ENCODE data around the gene FBRSL1.
A peak's percentile ranks its signal among the peaks of the same experiment; 100 is the strongest.

The FBRSL1 gene

GRCh38 chr12:132488127-132489077 lies 1.5 kb upstream of the FBRSL1 start:
- Mint-ChIP-seq H3K4me3 (peak overlapping the region; percentile 79), H3K27ac (peak overlapping the region; percentile 97), H3K27me3 (no peaks in the 10 kb centered on the region), H3K9me3 (no peaks in the 10 kb centered on the region), H3K4me1 (peaks cover 53% of the 10 kb centered on the region), H3K36me3 (peaks cover 9% of the 10 kb centered on the region)
- CTCF ChIA-PET: interaction anchor here (0.6 kb wide), 1 partner anchor 58 kb away, joined by 3 read pairs; no protein-coding TSS in a partner anchor
- DNase-seq: peak; percentile 78

- peaks cover 56% of the 10 kb centered on the region for H3K4me1 Mint-ChIP-seq
- H3K36me3 Mint-ChIP-seq: peaks cover 9% of the 10 kb centered on the region
- peak overlapping the region; percentile 97 for H3K27ac Mint-ChIP-seq
- no peaks in the 10 kb centered on the region for H3K9me3 Mint-ChIP-seq
- CTCF ChIA-PET: no interaction called here
- no peaks in the 10 kb centered on the region for H3K27me3 Mint-ChIP-seq
- peak; percentile 79 for DNase-seq
- peak overlapping the region; percentile 79 for H3K4me3 Mint-ChIP-seq
Observed at GRCh38 chr12:132489078-132489601, 811 bp upstream of the FBRSL1 start.

- peak; percentile 41 for DNase-seq
- Mint-ChIP-seq H3K4me3 (peak overlapping the region; percentile 88), H3K27ac (peak overlapping the region; percentile 85), H3K9me3 (no peaks in the 10 kb centered on the region), H3K36me3 (peaks cover 9% of the 10 kb centered on the region), H3K4me1 (peaks cover 56% of the 10 kb centered on the region), H3K27me3 (no peaks in the 10 kb centered on the region)
- CTCF ChIA-PET: no interaction called here
Observed at GRCh38 chr12:132490422-132491137, 629 bp downstream of the FBRSL1 start.

- Mint-ChIP-seq H3K27me3 (no peaks in the 10 kb centered on the region), H3K9me3 (no peaks in the 10 kb centered on the region), H3K27ac (peak overlapping the region; percentile 85), H3K4me1 (peaks cover 51% of the 10 kb centered on the region), H3K4me3 (peak overlapping the region; percentile 88), H3K36me3 (peaks cover 9% of the 10 kb centered on the region)
- no peak for DNase-seq
- CTCF ChIA-PET: interaction anchor here (0.6 kb wide), 1 partner anchor 120 kb away, joined by 3 read pairs; no protein-coding TSS in a partner anchor
Observed at GRCh38 chr12:132491138-132491663, 1.2 kb downstream of the FBRSL1 start.

DNA sequence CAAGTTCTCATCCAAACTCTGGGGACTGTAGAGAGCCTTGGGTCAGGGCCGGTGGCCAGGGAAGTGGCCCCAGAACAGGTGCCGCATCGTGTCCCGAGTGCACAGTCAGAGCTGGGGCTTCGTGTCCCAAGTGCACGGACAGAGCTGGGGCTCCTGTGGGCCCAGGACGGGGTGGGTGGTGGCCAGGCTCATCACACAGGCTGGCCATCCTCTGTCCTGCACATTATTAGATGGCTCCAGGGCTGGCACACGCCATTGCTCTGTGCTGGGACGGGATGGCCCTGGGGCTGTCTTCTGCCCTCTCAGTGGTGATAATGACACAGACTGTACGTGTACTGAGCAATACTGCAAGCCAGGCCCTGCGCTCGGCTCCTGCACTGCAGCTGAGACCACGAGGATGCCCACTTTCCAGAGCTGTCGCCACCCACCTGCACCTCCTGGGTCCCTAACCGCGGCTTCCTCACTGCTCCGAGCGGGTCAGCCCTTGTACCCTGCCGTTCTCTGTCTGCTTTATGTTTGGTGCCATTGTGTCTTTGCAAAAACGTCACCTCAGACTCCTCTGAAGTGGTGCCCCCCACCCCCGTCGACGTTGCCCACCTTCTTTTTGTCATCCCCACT lies 1.9 kb downstream of the FBRSL1 start:
- CTCF ChIA-PET: interaction anchor here (0.6 to 1.3 kb wide), 3 partner anchors 13 to 121 kb away, joined by 3 read pairs; no protein-coding TSS in a partner anchor
- H3K9me3 Mint-ChIP-seq: no peaks in the 10 kb centered on the region
- H3K27ac Mint-ChIP-seq: peak overlapping the region; percentile 6
- H3K4me3 Mint-ChIP-seq: peak overlapping the region; percentile 88
- no peaks in the 10 kb centered on the region for H3K27me3 Mint-ChIP-seq
- DNase-seq: no peak
- peaks cover 50% of the 10 kb centered on the region for H3K4me1 Mint-ChIP-seq
- peaks cover 9% of the 10 kb centered on the region for H3K36me3 Mint-ChIP-seq

GRCh38 chr12:132492522-132492921 lies 2.6 kb downstream of the FBRSL1 start:
- Mint-ChIP-seq H3K27ac (no peak overlapping the region), H3K9me3 (no peaks in the 10 kb centered on the region), H3K36me3 (peaks cover 9% of the 10 kb centered on the region), H3K27me3 (no peaks in the 10 kb centered on the region), H3K4me3 (peak overlapping the region; percentile 88), H3K4me1 (peaks cover 44% of the 10 kb centered on the region)
- no peak for DNase-seq
- CTCF ChIA-PET: interaction anchor here (1.3 kb wide), 2 partner anchors 12 to 31 kb away, joined by 3 read pairs; no protein-coding TSS in a partner anchor

DNA sequence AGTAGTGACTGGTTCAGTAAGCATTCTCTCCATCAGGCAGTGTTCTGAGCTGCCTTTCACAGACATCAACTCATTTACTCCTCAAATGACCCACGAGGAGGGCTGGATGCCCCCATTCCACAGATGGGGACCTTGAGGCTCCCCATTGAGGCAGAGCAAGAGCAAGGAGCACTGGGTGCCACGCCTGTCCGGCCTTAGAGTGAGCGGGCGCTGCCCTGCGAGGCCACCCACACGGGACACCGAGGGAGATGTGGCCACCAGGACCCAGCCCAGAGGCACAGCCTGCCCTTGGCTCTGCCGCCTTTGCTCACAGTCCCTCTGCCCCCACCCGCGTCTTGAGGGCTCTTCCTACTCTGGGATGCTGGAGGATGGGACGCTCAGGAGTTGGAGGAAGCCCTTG lies 3.0 kb downstream of the FBRSL1 start:
- Mint-ChIP-seq H3K9me3 (no peaks in the 10 kb centered on the region), H3K4me1 (peaks cover 40% of the 10 kb centered on the region), H3K4me3 (no peak overlapping the region), H3K27me3 (no peaks in the 10 kb centered on the region), H3K27ac (no peak overlapping the region), H3K36me3 (peaks cover 9% of the 10 kb centered on the region)
- CTCF ChIA-PET: interaction anchor here (1.3 kb wide), 2 partner anchors 12 to 30 kb away, joined by 3 read pairs; no protein-coding TSS in a partner anchor
- no peak for DNase-seq

- no peak overlapping the region for H3K4me3 Mint-ChIP-seq
- H3K4me1 Mint-ChIP-seq: peaks cover 33% of the 10 kb centered on the region
Observed at GRCh38 chr12:132493482-132494178, 3.7 kb downstream of the FBRSL1 start.

GRCh38 chr12:132494294-132495164 lies 4.6 kb downstream of the FBRSL1 start:
- DNase-seq: no peak
- H3K4me1 Mint-ChIP-seq: peaks cover 30% of the 10 kb centered on the region
- H3K36me3 Mint-ChIP-seq: peaks cover 9% of the 10 kb centered on the region
- H3K4me3 Mint-ChIP-seq: no peak overlapping the region
- no peaks in the 10 kb centered on the region for H3K9me3 Mint-ChIP-seq
- no peak overlapping the region for H3K27ac Mint-ChIP-seq
- CTCF ChIA-PET: no interaction called here
- H3K27me3 Mint-ChIP-seq: no peaks in the 10 kb centered on the region

More at GRCh38 chr12:132493482-132494178, 3.7 kb downstream of the FBRSL1 start:
- no peak overlapping the region for H3K27ac Mint-ChIP-seq
- no peaks in the 10 kb centered on the region for H3K27me3 Mint-ChIP-seq
- no peak for DNase-seq
- CTCF ChIA-PET: no interaction called here
- peaks cover 9% of the 10 kb centered on the region for H3K36me3 Mint-ChIP-seq
- H3K9me3 Mint-ChIP-seq: no peaks in the 10 kb centered on the region

- CTCF ChIA-PET: no interaction called here
- no peak overlapping the region for H3K4me3 Mint-ChIP-seq
- H3K27ac Mint-ChIP-seq: no peak overlapping the region
- H3K36me3 Mint-ChIP-seq: peaks cover 9% of the 10 kb centered on the region
- H3K9me3 Mint-ChIP-seq: no peaks in the 10 kb centered on the region
- H3K4me1 Mint-ChIP-seq: peaks cover 30% of the 10 kb centered on the region
- no peaks in the 10 kb centered on the region for H3K27me3 Mint-ChIP-seq
- DNase-seq: no peak
Observed at GRCh38 chr12:132495165-132495544, 5.2 kb downstream of the FBRSL1 start.

DNA sequence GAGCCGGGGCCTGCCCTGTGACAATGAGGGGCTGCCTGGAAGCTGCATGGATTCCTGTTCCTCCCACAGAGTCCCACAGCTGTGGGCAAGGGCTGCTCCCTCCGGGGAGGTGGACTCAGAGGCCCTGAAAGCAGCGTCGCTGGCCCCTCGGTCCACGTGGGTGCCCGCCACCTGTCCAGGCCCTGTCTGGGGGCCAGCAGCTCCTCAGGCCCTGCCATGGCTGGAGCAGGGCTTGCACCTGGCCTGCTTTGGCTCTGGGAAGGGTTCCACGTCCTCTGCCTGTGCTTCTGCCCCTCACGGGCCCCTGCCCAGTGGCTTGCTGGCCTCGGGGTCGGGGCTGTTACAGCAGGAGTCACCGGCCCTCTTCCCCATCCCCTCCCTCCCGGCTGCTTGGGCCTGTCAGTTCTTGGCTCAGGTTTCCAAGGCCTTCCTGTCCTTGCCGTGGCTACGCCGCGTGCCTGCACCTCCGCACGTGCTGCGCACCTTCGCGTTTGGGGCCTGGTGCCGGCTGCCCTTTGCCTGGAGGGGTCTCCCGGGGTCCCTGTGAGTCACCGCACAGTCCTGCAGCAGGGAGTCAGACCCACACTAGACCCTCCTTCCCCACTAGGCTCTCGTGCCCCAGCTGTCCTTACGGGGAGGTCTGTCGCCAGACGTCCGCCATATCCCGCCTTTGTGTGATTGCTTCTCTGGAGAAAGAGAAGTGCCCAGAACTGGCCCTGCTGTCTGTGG lies 5.8 kb downstream of the FBRSL1 start:
- Mint-ChIP-seq H3K4me1 (peaks cover 30% of the 10 kb centered on the region), H3K27ac (no peak overlapping the region), H3K9me3 (no peaks in the 10 kb centered on the region), H3K4me3 (no peak overlapping the region), H3K36me3 (peaks cover 9% of the 10 kb centered on the region), H3K27me3 (no peaks in the 10 kb centered on the region)
- no peak for DNase-seq
- CTCF ChIA-PET: no interaction called here

DNA sequence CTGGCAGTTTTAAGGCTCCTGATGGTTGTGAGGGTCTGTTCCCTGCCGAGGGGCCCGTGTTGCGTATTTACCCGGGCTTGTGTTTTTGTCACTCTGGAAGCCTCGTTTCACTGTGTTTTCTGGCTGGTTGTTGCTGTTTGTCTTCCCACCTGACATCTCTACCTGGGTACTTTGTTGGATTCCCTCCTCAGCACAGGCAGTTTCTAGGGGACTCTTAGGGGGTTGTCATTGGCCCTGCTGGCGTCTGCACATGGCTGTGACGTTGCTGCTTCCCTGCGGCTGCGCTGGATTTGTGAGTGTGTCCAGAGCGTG lies 6.4 kb downstream of the FBRSL1 start:
- no peak for DNase-seq
- H3K4me1 Mint-ChIP-seq: peaks cover 27% of the 10 kb centered on the region
- no peaks in the 10 kb centered on the region for H3K9me3 Mint-ChIP-seq
- CTCF ChIA-PET: no interaction called here
- no peak overlapping the region for H3K4me3 Mint-ChIP-seq
- H3K27ac Mint-ChIP-seq: no peak overlapping the region
- H3K27me3 Mint-ChIP-seq: no peaks in the 10 kb centered on the region
- H3K36me3 Mint-ChIP-seq: peaks cover 6% of the 10 kb centered on the region

Measured in activated naive CD4-positive, alpha-beta T cell treated with anti-CD3 and anti-CD28 coated beads, Interleukin-2, amount 10 ng/mL, durations not matched to agents 7 days and 5 days (primary cell).